Pancreas (tissue), 10 donors: ENCODE data around the gene KCNT2. TPM values are rescaled to one million over a fixed set of nuclear protein-coding genes. Genes with fewer than 3 reads are reported as not detected.
A peak's percentile ranks its signal among the peaks of the same experiment; 100 is the strongest.

Experiments
- ATAC-seq, 4 donors: fragments of 200-7000 bp; cut with Tn5 transposase; one replicate each; pipeline versions ENCODE4 v1.8.0 to v1.9.1; 2020; ENCODE audit warnings: mild to moderate bottlenecking in 4 of 4, moderate library complexity in 4 of 4
- DNase-seq, 6 donors: peaks; one replicate each; pipeline ENCODE4 v3.0.0-alpha.2; 2020
- FAIRE-seq: peaks from 2 replicates; lab custom pipeline; 2012; peaks lifted over from hg19 to GRCh38; lab: Jason Lieb, UNC
- H3K27ac ChIP-seq, 4 donors: fragments of 200-600 bp; sonication (generic); 1 replicate in 3 of 4; 2 replicates in 1 of 4; pipeline versions ENCODE4 v1.5.0 to v1.8.0; 2020
- H3K27me3 ChIP-seq, 4 donors: fragments of 200-600 bp; one replicate each; pipeline ENCODE4 v1.8.0; 2021
- H3K36me3 ChIP-seq, 3 donors: fragments of 200-600 bp; sonication (generic) in 1 of 3; one replicate each; pipeline versions ENCODE4 v1.5.0 to v1.8.0; 2020 to 2021
- H3K4me1 ChIP-seq, 3 donors: fragments of 200-600 bp; one replicate each; pipeline ENCODE4 v1.8.0; 2021
- H3K4me3 ChIP-seq, 4 donors: fragments of 200-600 bp; sonication (generic) in 2 of 4; one replicate each; pipeline versions ENCODE4 v1.5.0 to v1.8.0; 2020 to 2021
- H3K9me3 ChIP-seq, 4 donors: fragments of 200-600 bp; one replicate each; pipeline ENCODE4 v1.8.0; 2021
- CTCF ChIP-seq, 4 donors: fragments of 200-600 bp; sonication (generic) in 3 of 4; IDR thresholded peaks; one replicate each; pipeline versions ENCODE4 v1.5.0 to v1.8.0; 2021; ENCODE audit warnings: antibody characterized with exemption in 4 of 4
- WGBS, 2 donors: extraction: QIAGEN DNeasy Blood & Tissue Kit; methylation state at CpG; one replicate each; pipeline ENCODE4 v1.1.7; 2013; 5-methylcytosine and 5-hydroxymethylcytosine counted together
- intact Hi-C, 3 donors: fragments of 100-400 bp; cut with DNase I; formaldehyde crosslinking; loops; one replicate each; pipeline versions ENCODE4 v1.11.1 to v1.14.2; 2022
- polyA plus RNA-seq, 2 donors: library from polyadenylated mRNA; stranded (reverse); fragments of 200-250 nt; gene quantifications; one replicate each; pipeline ENCODE4 v1.2.3, GENCODE V29; 2013
- total RNA-seq, 6 donors: library from RNA; stranded (reverse); fragmentation: NEBNext Ultra II Directional in 4 of 6; extraction: Animal tissue kit (Norgen Biotek cat#: 25700) in 4 of 6; gene quantifications; one replicate each; pipeline versions ENCODE4 v1.2.1 to v1.2.4, GENCODE V29; 2021 to 2023
- donor health status: healthy with polysubstance abuse.
- donor health status: DM: no; HTN: no; CAD: no; lungs with moderate emphysema.
- donor health status: DM: no; HTN: no; CAD: no.
- donor health status: control.
- donor health status: control.
- donor health status: Bipolar disorder and iron deficiency.
- donor health status: DM: yes; HTN: yes; CAD: no.
- donor health status: DM: no; HTN: no; CAD: no.
- donor health status: DM: no; HTN: no; CAD: no.
- donor health status: DM: yes; HTN: yes; CAD: no.

KCNT2 gene
- total and polyA plus RNA-seq, 8 donors, result 0.19 to 0.67 (median 0.42) TPM

GRCh38 chr1:196399713-196400112 is 208.5 kb downstream of the KCNT2 start:
- H3K27ac ChIP-seq, result no peak overlapping the region

GRCh38 chr1:196393742-196394141 is 214.5 kb downstream of the KCNT2 start:
- 75 to 81% methylated on average over 4 of the region's 4 CpGs for WGBS, 2 donors
- peak in 1 of 6 donors; percentile 10 for DNase-seq
- no peak for TF ChIP-seq CTCF (IDR thresholded peaks at IDR 0.05)

More at GRCh38 chr1:196399713-196400112, 208.5 kb downstream of the KCNT2 start:
- no peak for TF ChIP-seq CTCF (IDR thresholded peaks at IDR 0.05)
- Histone ChIP-seq H3K9me3 (no peaks in the 10 kb centered on the region), H3K4me1 (no peaks in the 10 kb centered on the region), H3K36me3 (no peaks in the 10 kb centered on the region), H3K27me3 (no peaks in the 10 kb centered on the region), H3K4me3 (no peak overlapping the region)
- FAIRE-seq (no peak), DNase-seq (no peak), ATAC-seq (no peak)
- 81 to 82% methylated on average over 2 of the region's 2 CpGs for WGBS, 2 donors
- intact Hi-C loops, result no loop called here

GRCh38 chr1:196393282-196393681 is 215.0 kb downstream of the KCNT2 start:
- intact Hi-C loops, result no loop called here
- Histone ChIP-seq H3K9me3 (no peaks in the 10 kb centered on the region), H3K36me3 (no peaks in the 10 kb centered on the region), H3K4me3 (no peak overlapping the region), H3K27me3 (no peaks in the 10 kb centered on the region), H3K27ac (no peak overlapping the region), H3K4me1 (no peaks in the 10 kb centered on the region)
- DNase-seq, result no peak
- TF ChIP-seq CTCF (IDR thresholded peaks at IDR 0.05), result no peak
- ATAC-seq, result no peak
- WGBS, 2 donors, result 62 to 64% methylated on average over 2 of the region's 2 CpGs
- no peak for FAIRE-seq

More at GRCh38 chr1:196393742-196394141, 214.5 kb downstream of the KCNT2 start:
- Histone ChIP-seq H3K27ac (no peak overlapping the region), H3K4me3 (no peak overlapping the region), H3K4me1 (no peaks in the 10 kb centered on the region), H3K36me3 (no peaks in the 10 kb centered on the region), H3K27me3 (no peaks in the 10 kb centered on the region), H3K9me3 (no peaks in the 10 kb centered on the region)
- intact Hi-C loops, result no loop called here
- FAIRE-seq (no peak), ATAC-seq (no peak)

GRCh38 chr1:196387766-196388165 is 220.5 kb downstream of the KCNT2 start:
- ATAC-seq (no peak), FAIRE-seq (no peak), DNase-seq (no peak)
- H3K9me3 ChIP-seq, result no peaks in the 10 kb centered on the region
- H3K27me3 ChIP-seq, result no peaks in the 10 kb centered on the region
- no peaks in the 10 kb centered on the region for H3K4me1 ChIP-seq
- no peaks in the 10 kb centered on the region for H3K36me3 ChIP-seq
- H3K4me3 ChIP-seq, result no peak overlapping the region
- WGBS, 2 donors, result 65 to 78% methylated on average over 3 of the region's 3 CpGs
- H3K27ac ChIP-seq, result no peak overlapping the region
- intact Hi-C loops, result no loop called here
- no peak for TF ChIP-seq CTCF (IDR thresholded peaks at IDR 0.05)

- Histone ChIP-seq H3K27ac (no peak overlapping the region), H3K4me1 (no peaks in the 10 kb centered on the region), H3K4me3 (no peak overlapping the region), H3K27me3 (no peaks in the 10 kb centered on the region), H3K36me3 (no peaks in the 10 kb centered on the region), H3K9me3 (no peaks in the 10 kb centered on the region)
- TF ChIP-seq CTCF (IDR thresholded peaks at IDR 0.05), result no peak
- WGBS, 2 donors, result 88 to 89% methylated on average over 4 of the region's 4 CpGs
- FAIRE-seq (no peak), ATAC-seq (no peak), DNase-seq (no peak)
- intact Hi-C loops, result no loop called here
Measured at GRCh38 chr1:196385109-196385508, 223.1 kb downstream of the KCNT2 start.
